AG04449 (cell line): ENCODE data around the gene COL15A1.

Experiments used
- CTCF ChIA-PET: fragments of 350-600 bp; formaldehyde crosslinking; extraction: SDS; loops from one replicate; lab custom pipeline; 2021; ENCODE audit warnings: antibody characterized with exemption; lab: Yijun Ruan, JAX
- POLR2A ChIA-PET: fragments of 400-600, 350-600 bp; formaldehyde crosslinking; extraction: SDS; loops from one replicate; lab custom pipeline; 2020; ENCODE audit warnings: antibody characterized with exemption, inconsistent platforms; lab: Yijun Ruan, JAX
- DNase-seq: peaks from one replicate; pipeline ENCODE4 v3.0.0-alpha.2; 2010; ENCODE audit warnings: low read depth, low spot score
- H3K4me3 ChIP-seq: 2 replicates; pipeline ENCODE4 v1.5.1; 2011; ENCODE audit warnings: low read depth, mild to moderate bottlenecking, control low read depth, low read length
- CTCF ChIP-seq: IDR thresholded peaks from one replicate; pipeline ENCODE4 v1.5.1; 2011; ENCODE audit warnings: mild to moderate bottlenecking, moderate library complexity, low read length, control low read depth, inconsistent platforms; ENCODE audit not compliant: insufficient read depth; ENCODE audit errors: missing control alignments

Gene COL15A1

GRCh38 chr9:99042620-99043019 lies 98.9 kb downstream of the COL15A1 start:
- no peak for DNase-seq
- ChIA-PET POLR2A (no interaction called here), CTCF (interaction anchor here (0.8 to 2.6 kb wide), 4 partner anchors 8 to 44 kb away, joined by 3 to 7 read pairs (median 4); no protein-coding TSS in a partner anchor)
- H3K4me3 ChIP-seq = no peak overlapping the region
- no peak for TF ChIP-seq CTCF

- H3K4me3 ChIP-seq = no peak overlapping the region
- POLR2A ChIA-PET = no interaction called here
- no peak for TF ChIP-seq CTCF
- DNase-seq = no peak
- CTCF ChIA-PET = interaction anchor here (0.9 to 2.6 kb wide), 3 partner anchors 10 to 184 kb away, joined by 3 to 7 read pairs (median 3); no protein-coding TSS in a partner anchor
Measured at GRCh38 chr9:99044827-99045226, 101.1 kb downstream of the COL15A1 start.

GRCh38 chr9:99046068-99046467 lies 102.4 kb downstream of the COL15A1 start:
- CTCF ChIA-PET = interaction anchor here (1.4 kb wide), 1 partner anchor 20 kb away, joined by 3 read pairs; no protein-coding TSS in a partner anchor

GRCh38 chr9:99046542-99047071 lies 102.9 kb downstream of the COL15A1 start:
- POLR2A ChIA-PET = no interaction called here
- no peak for TF ChIP-seq CTCF
- DNase-seq = no peak
- no peak overlapping the region for H3K4me3 ChIP-seq
- CTCF ChIA-PET = interaction anchor here (1.4 kb wide), 1 partner anchor 19 kb away, joined by 3 read pairs; no protein-coding TSS in a partner anchor

More at GRCh38 chr9:99046068-99046467, 102.4 kb downstream of the COL15A1 start:
- no peak overlapping the region for H3K4me3 ChIP-seq
- POLR2A ChIA-PET = no interaction called here
- TF ChIP-seq CTCF = no peak
- no peak for DNase-seq

GRCh38 chr9:99049228-99049627 lies 105.5 kb downstream of the COL15A1 start:
- ChIA-PET POLR2A (interaction anchor here (0.5 kb wide), 1 partner anchor 69 kb away, joined by 4 read pairs; no protein-coding TSS in a partner anchor), CTCF (interaction anchor here (1.3 kb wide), 1 partner anchor 12 kb away, joined by 3 read pairs; no protein-coding TSS in a partner anchor)
- TF ChIP-seq CTCF = no peak
- no peak for DNase-seq
- no peak overlapping the region for H3K4me3 ChIP-seq

- ChIA-PET CTCF (interaction anchor here (1.3 kb wide), 1 partner anchor 12 kb away, joined by 3 read pairs; no protein-coding TSS in a partner anchor), POLR2A (no interaction called here)
Measured at GRCh38 chr9:99049641-99050040, 105.9 kb downstream of the COL15A1 start.

More at GRCh38 chr9:99049641-99050040, 105.9 kb downstream of the COL15A1 start:
- TF ChIP-seq CTCF = no peak
- no peak overlapping the region for H3K4me3 ChIP-seq
- no peak for DNase-seq
